Stimulated activated naive CD4-positive, alpha-beta T cell treated with Interleukin-2 at 50 U/mL for 16 hours (primary cell): ENCODE data around the gene EMX1.
"Not testable (repeated sequence)": the region's sequence is repeated elsewhere in the genome, so short reads cannot be mapped to it uniquely, and the experiment has no call there.

Source experiments
- DNase-seq: peaks from one replicate; lab custom pipeline; 2025; lab: John Stamatoyannopoulos, UW

The EMX1 gene

DNA sequence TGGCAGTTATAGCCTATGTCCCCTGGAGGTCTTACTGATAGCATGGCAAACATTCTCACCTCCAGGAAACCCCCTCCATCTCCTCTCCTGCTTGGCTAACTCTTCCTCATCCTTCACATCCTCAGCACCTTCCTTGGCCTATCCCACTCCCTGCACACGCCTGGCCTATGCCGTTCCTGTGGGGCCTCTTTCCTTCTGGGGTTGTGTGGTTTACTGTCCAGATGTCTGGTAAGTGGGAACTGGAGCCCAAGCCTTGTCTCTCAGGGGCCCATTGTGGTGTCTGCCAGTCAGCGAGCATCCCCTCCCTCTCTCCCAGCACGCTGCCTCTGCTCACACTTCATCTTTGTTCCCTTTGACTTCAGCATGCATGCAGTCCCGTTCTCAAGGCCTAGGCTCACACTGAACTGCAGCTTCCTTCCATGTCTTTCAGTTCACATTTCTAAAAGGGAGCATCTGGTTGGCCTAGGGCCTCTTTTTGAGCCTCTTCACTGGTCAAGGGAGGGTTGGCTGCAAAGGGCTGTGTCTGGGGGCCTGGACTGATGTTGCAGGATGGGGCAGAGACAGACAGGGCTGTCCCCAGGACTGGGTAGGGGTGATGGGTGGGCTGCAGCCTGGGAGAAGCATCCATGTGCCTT, 17.0 kb upstream of the EMX1 start:
- DNase-seq: no peak

DNA sequence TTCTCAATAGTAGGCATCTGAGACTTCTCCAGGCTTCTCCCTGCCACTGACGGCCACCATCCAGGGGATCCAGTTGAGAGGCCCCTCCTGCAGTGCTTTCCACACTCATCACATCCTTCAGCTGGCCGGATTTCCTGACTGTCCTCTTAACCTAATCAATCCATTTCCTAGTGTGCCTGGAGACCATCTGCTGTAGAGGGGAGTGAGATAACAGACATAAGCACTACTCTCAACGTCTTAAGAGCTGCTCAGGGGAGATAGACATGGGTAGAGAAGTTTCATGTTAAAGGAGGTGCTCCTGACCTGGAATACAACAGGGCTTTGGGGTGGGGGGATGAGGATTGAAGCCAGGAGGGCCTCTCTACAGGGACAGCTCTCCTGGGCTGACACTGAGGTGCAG, 15.9 kb upstream of the EMX1 start:
- DNase-seq: no peak

DNA sequence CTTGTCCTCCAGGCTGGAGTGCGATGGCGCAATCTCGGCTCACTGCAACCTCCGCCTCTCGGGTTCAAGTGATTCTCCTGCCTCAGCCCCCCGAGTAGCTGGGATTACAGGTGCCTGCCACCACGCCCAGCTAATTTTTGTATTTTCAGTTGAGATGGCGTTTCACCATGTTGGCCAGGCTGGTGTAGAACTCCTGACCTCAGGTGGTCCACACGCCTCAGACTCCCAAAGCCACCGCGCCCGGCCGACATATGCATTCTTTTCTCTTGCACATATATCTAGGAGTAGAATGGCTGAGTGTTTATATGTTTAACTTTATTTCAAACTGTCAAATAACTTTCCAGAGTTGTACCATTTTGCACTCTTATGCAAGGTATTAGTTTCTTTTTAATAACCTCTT, 9.9 kb upstream of the EMX1 start:
- DNase-seq: not testable (repeated sequence)

DNA sequence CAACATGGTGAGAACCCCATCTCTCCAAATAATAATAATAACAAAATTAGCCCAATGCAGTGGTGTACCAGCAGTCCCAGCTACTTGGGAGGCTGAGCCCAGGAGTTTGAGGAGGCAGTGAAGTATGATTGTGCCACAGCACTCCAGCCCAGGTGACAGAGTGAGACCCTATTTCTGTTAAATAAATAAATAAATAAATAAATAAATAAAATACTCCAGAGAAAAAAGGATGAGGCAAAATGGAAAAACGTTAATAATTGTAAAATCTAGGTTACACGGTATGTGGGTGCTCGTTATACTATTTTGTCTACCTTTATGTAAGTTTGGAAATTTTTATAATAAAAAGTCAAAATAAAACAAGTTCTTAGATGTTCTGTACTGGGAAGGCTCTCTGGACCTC, 8.6 kb upstream of the EMX1 start:
- DNase-seq: no peak

DNA sequence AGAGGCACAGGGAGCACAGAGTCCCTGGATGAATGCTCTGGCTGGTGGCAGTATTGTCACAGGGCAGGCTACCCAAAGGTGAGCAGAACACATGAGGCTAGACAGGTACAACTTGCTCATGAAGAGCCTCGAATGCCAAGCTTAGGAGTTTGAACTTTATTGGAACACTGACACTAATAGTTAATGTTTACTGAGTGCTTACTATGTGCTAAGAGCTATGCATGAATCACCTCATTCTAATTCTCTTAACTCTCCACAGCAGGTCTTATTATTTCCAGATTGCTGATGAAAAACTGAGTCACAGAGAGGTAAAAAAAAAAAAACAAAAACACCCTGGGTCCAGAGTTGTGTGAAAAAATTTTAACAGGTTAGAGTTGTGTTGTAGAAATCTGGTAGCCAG, 6.1 kb upstream of the EMX1 start:
- no peak for DNase-seq

DNA sequence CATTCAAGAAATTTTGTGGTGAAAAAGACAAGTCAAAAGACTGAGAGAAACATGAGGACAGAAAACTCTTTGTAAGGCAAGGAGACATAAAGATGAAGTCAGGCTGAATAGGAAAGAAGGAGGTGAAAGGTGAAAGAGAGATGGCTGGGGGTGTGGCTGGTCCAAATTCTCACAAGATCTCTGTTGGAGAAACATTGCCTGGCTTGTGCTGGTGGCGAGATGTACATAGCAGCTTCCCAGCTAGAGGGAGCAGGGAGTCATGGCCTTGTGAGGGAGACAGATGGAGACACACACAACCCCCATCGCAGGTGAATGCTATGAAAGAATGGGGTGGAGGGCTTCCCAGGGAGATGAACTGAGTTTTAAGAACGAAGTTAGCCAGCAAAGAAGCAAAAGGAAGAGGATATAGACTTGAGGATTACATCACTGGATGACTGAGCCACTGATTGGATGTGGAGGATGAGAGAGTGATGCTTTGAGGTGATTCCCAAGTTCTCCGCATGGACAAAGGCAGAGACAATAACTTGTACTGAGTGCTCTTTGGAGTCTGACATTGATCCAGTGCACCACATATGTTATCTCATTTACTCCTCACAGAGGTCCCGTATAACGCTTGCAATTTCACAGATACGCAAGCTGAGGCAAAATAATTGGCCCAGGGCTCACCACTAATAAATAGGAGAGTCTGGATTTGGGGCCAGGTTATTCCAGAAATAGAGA, 3.7 kb upstream of the EMX1 start:
- no peak for DNase-seq

DNA sequence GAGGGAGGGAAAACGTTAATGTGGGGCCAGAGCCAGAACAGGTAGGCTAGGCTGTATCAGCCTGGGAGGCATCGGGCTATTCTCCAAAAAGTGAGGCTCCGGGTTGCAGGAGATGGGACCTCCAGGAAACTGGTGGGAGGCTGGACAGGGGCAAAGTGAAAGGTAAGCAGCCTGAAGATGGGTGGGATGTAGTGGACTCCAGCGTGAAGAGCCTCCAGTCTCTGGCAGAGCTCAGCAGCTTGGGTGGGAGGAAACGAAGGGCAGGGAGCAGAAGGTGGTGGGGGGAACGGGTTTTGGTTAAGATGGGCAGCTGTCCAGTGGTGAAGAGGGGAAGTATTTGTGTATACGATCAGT, 3.1 kb upstream of the EMX1 start:
- DNase-seq: no peak

DNA sequence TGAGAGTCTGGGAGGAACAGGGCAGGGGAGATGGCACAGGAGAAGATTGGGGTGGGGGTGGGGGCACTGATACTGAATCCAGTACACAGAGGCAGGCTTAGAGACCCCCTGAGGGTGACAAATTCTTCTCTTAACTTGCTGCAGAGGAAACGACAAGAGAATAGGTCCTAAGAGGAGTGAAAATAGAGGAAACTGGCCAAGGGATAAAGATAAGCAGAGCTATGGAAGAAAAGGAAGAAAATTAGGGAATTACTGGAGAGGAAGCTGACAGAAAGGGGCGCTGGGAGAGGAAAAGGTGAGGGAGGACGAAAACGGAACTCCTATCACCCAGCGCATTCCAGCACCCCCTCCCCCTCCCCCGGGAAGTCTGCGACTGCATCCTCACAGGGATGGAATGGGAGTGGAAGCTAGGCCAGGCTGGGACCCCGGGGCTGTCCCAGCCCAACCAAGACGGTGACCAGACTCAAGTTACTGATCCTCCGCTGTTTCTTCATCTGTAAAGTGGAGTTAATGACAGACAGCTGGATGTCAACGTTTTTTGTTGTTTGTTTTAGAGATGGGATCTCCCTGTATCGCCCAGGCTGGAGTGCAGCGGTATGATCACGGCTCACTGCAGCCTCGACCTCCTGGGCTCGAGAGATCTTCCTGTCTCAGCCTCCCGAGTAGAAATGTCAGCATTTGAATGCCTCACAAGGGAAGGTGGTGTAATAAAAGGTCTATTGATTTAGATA, 2.6 kb upstream of the EMX1 start:
- no peak for DNase-seq

DNA sequence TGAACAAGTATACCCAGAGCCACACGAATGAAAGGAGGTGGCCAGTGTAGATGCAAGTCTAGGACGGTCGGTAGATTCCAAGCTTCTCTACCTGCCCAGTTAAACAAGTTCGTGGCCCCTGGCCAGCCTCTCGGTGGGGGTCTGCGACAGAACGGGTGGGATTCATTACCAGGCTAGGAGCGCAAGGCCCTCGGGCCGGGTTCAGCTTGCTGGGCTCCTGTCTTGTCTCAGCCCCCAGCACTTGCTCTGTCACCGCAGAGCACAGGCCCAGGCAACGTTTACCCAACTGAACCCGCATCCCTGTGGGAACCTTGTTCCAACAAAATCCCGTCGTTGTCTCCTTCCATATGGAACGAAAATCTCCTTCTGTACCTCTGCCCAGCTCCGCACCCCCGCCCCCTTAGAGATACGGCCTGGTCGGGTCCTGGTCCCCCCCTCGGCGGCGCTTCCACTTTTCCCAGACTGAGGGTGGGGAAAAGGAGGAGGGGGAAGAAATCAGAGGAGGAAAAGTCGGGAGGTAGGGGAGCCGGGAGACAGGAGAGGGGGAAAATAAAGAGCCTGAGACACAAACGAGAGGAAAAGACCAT, 1.9 kb upstream of the EMX1 start:
- DNase-seq: no peak

DNA sequence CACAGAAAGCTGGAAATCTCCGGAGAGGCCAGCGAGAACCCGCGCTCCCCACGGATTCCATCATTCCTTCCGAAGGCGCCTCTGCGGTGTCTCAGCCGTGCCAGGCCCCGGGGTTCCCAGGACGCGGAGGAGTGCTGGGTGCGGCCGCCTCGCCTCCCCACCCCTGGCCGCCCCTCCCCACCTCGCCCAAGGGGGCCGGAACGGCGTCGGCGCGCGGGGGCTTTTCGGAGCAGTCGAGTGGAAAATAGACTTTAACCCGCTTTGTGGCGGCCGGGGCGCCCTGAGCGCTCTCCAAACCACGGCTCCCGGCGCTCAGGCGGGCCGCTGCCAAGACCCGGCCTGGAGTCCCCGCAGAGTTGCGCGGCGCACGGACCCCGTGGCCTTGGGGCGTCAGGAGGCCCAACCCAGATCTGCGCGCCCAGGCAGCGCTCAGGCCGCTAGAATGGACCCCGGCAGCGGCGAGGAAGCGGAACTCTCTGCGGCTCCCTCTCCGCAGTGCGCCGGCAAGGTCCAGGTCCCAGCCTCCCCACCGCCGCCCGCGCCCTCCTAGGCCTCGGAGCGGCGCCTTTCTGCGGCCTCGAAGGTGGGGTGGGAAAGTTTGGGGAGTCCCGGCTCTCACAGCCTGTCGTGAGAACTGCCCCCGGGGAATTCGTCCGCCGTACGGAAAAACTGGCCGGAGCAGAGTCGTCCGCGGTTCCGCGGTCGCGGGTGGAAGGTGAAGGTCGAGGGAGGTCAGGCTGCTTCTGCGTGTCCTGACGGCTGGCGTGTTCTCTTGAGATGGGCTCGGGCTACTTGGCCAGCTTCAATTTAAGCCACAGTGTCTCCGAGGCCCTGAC, 1.2 kb upstream of the EMX1 start:
- DNase-seq: peak; percentile 50

DNA sequence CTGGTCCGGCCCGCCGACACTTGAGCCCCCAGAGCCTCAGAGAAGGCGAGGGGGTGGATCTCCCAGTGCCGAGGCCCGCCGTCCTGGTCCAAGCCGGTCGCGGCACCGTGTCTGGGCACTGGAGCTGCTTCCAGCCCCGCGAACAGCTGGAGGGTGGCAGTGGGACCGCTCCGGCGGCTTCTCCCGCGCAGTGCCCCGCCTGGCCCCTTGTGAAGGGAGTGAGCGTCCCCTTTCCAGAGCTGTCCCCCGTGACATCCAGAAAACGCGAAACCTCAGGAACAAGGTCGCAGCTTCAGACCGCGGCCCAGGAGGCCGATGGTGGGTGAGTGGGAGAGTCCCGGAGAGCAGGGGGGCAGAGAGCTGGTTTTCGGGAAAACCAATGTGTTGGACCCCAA, 579 bp upstream of the EMX1 start:
- DNase-seq: no peak

DNA sequence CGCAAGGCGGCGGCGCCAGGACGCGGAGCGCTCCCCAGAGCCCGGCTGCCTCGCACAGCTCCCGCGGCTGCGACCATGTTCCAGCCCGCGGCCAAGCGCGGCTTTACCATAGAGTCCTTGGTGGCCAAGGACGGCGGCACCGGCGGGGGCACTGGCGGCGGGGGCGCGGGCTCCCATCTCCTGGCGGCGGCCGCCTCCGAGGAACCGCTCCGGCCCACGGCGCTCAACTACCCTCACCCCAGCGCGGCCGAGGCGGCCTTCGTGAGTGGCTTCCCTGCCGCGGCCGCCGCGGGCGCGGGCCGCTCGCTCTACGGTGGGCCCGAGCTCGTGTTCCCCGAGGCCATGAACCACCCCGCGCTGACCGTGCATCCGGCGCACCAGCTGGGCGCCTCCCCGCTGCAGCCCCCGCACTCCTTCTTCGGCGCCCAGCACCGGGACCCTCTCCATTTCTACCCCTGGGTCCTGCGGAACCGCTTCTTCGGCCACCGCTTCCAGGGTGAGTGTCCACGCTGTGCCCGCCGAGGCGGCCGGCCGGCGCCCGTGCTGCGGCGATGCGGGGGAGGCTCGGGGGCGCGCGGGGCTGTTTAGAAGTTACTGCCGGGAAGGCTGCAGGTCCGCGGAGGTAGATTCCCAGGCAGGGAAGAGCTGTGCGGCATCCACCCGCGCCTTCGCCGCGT, 696 bp downstream of the EMX1 start:
- DNase-seq: no peak

DNA sequence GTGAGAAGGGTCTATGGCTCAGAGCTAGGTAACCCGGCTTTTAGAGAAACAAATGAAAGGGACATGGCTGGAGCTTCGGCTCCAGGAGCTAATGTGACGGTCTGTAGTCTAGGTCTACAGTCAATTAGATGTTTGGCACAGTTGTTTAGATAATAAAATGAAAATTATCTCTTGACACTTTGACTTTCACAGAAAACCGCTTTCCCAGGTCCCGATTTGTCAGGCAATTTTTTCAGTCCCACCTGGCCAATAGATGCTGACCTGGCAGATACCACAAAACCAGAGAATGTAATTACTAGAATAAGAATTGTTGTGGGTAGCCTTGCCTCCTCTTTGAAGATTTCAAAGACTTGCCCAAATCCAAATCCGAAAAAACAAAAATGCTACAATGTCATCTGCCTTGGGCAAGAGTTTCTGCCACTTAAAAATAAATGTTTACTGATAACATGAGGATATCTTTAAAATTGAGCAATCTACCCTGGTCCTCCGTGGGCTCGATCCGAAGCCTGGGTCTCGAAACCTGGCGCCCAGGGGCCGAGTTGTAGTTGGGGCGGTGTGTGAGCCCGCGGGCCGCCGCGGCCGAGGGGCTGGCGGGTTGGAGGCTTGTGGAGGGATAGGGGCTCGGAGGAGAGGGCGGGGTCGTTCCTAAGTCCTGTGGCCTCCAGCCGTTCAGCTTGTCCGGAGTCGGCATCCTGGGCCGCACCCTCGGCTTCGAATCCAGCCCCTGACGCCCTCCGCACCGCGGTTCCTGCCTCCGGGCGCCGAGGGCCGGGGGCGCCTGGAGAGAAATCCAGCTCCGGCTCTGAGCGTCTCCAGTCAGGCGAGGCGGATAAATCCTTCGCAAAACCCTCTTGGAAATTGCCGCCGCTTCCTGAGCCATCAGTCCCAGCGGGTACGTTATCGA, 2.3 kb downstream of the EMX1 start:
- no peak for DNase-seq

DNA sequence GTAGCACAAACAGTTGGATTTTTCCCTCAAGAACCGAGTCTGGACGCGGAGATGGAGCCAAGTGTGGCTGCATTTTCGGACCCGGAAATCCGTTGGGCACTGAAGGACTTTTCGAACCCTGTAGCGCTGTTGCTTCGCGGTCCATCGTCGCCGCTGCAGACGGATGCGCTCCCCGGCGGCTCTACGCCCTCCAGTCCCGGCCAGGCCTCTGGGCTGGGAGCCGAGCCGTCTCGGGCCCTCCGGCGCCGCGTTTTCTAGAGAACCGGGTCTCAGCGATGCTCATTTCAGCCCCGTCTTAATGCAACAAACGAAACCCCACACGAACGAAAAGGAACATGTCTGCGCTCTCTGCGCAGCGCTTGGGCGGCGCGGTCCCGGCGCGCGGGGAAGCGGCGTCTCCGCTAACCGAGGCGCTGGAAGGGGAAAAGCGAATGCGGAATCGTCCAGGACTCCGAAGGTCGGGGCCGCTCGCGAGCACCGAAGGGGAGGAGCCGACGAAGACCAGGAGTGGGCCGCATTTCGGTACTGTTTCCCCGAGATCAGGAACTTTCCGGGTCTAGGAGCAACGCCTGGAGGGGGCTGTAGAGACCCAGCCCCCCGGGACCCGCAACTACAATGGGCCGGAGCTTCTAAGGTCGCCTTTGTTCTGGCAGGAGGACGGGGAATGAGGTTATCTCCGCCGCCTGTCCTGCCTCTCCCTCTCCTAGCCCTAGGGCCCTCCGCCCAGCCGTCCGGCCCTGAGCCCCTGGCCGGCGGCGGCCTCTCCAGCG, 3.2 kb downstream of the EMX1 start:
- DNase-seq: no peak

DNA sequence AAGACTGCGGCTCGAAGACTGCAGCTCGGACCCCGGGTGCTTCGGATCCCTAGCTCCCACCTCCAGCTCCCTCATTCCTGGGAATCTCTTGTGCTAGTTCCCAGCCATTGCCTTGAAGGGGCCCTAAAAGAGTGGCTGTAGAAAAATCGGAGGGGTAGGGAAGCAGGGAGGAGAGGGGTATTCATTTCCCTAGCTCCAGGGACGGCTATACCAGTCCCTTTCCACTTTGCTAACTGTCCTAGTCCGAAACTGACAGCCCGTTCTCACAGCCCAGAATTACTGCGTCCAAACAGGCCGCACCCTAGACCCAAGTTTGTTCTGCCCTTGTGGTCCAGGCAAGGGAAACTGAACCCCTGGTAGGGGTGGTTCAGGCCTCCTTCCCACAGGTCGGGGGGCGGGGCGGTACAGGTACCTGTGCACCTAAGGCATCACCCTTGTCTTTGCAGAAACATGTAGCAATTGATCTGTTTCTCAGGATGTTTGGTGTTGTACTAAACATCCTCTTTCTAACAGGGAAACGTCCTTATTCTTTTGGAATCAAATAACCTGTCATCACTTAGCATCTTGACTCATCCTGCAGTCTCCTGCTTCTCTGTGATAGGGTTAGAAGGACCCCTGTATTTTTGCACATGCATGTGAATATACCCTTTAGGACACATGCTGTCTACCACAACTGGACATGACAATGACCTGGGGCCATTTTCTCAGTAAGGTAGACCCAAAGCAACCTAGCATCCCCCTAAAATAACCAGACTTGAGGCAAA, 4.0 kb downstream of the EMX1 start:
- no peak for DNase-seq

DNA sequence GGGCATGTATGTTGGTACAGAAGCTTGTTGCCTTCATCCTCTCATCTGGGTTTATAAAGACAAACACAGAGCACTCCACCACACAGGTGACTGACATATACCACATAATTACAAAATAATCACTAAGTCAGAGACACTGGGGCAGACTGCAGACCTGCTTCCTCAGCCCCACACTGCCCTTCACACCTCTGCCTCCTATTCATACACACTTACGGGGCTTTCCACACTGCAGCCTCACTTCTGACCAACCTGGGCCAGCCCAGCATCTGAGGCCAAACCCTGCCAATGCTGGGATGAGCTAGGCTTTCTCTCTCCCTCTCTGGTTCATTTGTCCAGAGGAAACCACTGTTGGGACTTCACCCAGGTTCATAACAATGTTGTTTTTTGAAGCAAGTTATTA, 4.5 kb downstream of the EMX1 start:
- DNase-seq: no peak

DNA sequence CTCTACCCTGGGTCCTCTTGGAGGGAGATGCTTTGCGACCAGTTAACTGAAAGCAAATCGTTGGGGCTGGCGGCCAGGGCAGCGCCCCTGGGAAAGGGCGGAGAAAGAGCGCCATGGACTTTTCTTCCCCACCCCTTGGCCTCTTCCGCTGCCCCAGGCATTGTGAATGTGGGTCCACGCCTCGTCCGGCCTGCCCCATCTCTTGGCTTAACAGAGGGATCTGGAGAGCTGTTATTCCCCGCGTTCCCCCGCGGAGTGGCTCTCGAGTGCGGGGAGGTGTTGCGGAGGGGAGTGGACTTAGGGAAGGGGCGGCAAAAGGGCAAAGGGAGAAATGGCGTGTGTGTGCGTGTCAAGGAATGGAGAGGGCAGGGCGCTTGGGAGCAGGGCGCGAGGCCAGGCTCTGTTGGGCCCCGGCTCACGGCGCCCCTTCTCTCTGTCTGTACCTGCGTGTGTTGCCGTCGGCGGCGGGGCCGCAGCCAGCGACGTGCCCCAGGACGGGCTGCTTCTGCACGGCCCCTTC, 6.6 kb downstream of the EMX1 start:
- no peak for DNase-seq

DNA sequence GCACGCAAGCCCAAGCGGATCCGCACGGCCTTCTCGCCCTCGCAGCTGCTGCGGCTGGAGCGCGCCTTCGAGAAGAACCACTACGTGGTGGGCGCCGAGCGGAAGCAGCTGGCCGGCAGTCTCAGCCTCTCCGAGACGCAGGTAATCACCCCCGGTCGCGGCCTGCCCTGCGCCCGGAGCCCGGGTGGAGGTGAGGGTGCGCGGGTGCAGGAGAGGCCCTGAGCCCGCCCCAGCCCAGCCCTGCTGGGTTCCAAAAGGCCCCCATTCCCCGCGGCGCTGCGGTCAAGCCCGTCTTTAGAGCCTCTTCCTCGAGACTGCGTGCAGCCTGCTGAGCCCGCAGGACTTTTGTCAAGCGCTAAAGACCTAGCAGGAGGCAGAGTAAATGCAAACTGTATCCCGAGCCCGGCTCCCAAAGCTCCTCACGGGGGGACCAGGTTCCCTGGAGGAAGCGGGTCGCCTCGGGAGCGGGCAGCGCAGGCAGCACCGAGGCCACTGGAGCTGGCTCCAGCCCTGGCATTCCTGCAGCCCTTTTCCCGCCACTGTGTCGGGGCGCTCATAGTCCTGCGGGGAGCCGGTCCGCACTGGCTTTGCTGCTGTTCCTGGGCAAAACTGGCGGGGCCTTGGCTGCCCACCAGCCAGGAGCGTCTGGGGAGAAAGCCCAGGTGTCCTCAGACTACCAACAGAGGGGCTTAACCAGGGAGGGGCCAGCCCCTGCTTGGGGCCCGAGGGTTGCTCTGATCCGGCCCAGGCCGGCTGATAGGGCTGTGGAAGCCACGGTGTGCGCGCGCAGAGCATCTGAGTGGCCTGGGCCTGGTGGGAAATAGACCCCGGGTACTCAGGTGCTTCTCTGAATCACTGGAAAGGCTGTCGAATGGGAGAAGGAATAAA, 7.3 kb downstream of the EMX1 start:
- DNase-seq: no peak
